ENCODE data around the gene SIVA1. TPM values are rescaled to one million over a fixed set of nuclear protein-coding genes. Genes with fewer than 3 reads are reported as not detected.

Gene SIVA1
- total and polyA plus RNA-seq, 2 of the 4 experiments (the other 2 are of a cell fraction) = 166 to 184 TPM

- no peak overlapping the region for H3K9ac ChIP-seq (ENCODE audit: low read depth, low read length)
- H2AK9ac ChIP-seq (replicated peaks; ENCODE audit: low read depth, low read length, poor library complexity) = peak overlapping the region; percentile 55
- H3K79me1 ChIP-seq (ENCODE audit: low read depth in 1 of 2, low read length in 2 of 2) = peaks cover 8 to 39% of the 10 kb centered on the region in 2 experiments
- H2AFZ ChIP-seq (replicated peaks; ENCODE audit: low read length, poor library complexity) = peak overlapping the region; percentile 23
- in situ Hi-C loops (cut with MboI; ENCODE audit: low sequenced_read_pairs) (no loop called here), dilution Hi-C loops (cut with HindIII; ENCODE audit: low sequenced_read_pairs, unreplicated experiment) (no loop called here), intact Hi-C loops (cut with micrococcal nuclease) (no loop called here)
- H3K4me3 ChIP-seq (ENCODE audit: insufficient read depth, low read depth, low read length) = no peak overlapping the region
- CTCF ChIA-PET = no interaction called here
- H3K9me1 ChIP-seq (ENCODE audit: insufficient read depth, low read length) = no peaks in the 10 kb centered on the region
- H4K8ac ChIP-seq (ENCODE audit: low read depth in 2 of 2, low read length in 2 of 2) = no peak overlapping the region
- no TSS peak for BruUV-seq (replicated peaks)
- ATAC-seq (ENCODE audit: low read depth) (no peak), DNase-seq (no peak)
- POLR2A ChIA-PET (ENCODE audit: unreplicated experiment) = no interaction called here
- H3K23ac ChIP-seq (ENCODE audit: low read depth, low read length) = no peak overlapping the region
- no peak overlapping the region for H2BK15ac ChIP-seq (ENCODE audit: low read depth, low read length)
- H3K9me3 ChIP-seq (ENCODE audit: control insufficient read depth, insufficient read depth, low read length) = no peaks in the 10 kb centered on the region
- no peak overlapping the region for H3K18ac ChIP-seq (ENCODE audit: low read depth, low read length)
- no peaks in the 10 kb centered on the region for H3K4me1 ChIP-seq (ENCODE audit: control insufficient read depth, insufficient read depth, low read length)
- no peak overlapping the region for H3K56ac ChIP-seq (ENCODE audit: extremely low read depth, insufficient read depth, low read length)
- H3K4ac ChIP-seq (ENCODE audit: low read depth, low read length) = no peak overlapping the region
- no peak for TF ChIP-seq NFE2L2 (IDR thresholded peaks at IDR 0.05; ENCODE audit: low read depth, low read length)
- no peak for TF ChIP-seq MXI1 (IDR thresholded peaks at IDR 0.05; ENCODE audit: borderline replicate concordance, low read depth, low read length)
- TF ChIP-seq BHLHE40 (IDR thresholded peaks at IDR 0.05; ENCODE audit: low read depth, low read length) = no peak
- 0 out of 2 replicates have a peak, but pooled peaks have one; percentile 6 for TF ChIP-seq CTCF (conservative IDR thresholded peaks at IDR 0.05; ENCODE audit: low read depth, low read length)
- no peak for TF ChIP-seq RCOR1 (IDR thresholded peaks at IDR 0.05; ENCODE audit: insufficient replicate concordance, low read length)
- no peak for TF ChIP-seq MAFK (IDR thresholded peaks at IDR 0.05; ENCODE audit: low read depth, low read length)
- no peak for TF ChIP-seq USF2 (IDR thresholded peaks at IDR 0.05; ENCODE audit: low read depth, low read length)
- no peak for TF ChIP-seq MAZ (IDR thresholded peaks at IDR 0.05; ENCODE audit: borderline replicate concordance, low read depth, low read length)
- H4K91ac ChIP-seq (ENCODE audit: insufficient read depth, low read depth, low read length) = no peak overlapping the region
- H3K27me3 ChIP-seq (ENCODE audit: control insufficient read depth, insufficient read depth, low read length) = no peaks in the 10 kb centered on the region
- H3K27ac ChIP-seq (ENCODE audit: insufficient read depth, low read length) = no peak overlapping the region
- no peak overlapping the region for H2BK20ac ChIP-seq (ENCODE audit: low read depth, low read length)
- H2BK5ac ChIP-seq (ENCODE audit: low read depth, low read length, poor library complexity, severe bottlenecking) = no peak overlapping the region
- peaks cover 57% of the 10 kb centered on the region for H3K36me3 ChIP-seq (ENCODE audit: control insufficient read depth, insufficient read depth, low read length)
- 50% methylated on average over 2 of the region's 16 CpGs; no CpG with 5 or more reads in 1 of the 2 experiments for WGBS, 2 experiments (ENCODE audit: extremely low coverage in 2 of 2, insufficient read length in 1 of 2)
- H2AK5ac ChIP-seq (ENCODE audit: low read depth, low read length) = no peak overlapping the region
- H3K14ac ChIP-seq (replicated peaks; ENCODE audit: low read depth, low read length) = no peak overlapping the region
- H3K4me2 ChIP-seq (ENCODE audit: low read depth, low read length) = no peak overlapping the region
- H4K20me1 ChIP-seq (ENCODE audit: insufficient read depth, low read length) = peaks cover 50% of the 10 kb centered on the region
- H4K5ac ChIP-seq (ENCODE audit: low read depth, low read length) = no peak overlapping the region
- H2BK120ac ChIP-seq (ENCODE audit: low read depth, low read length) = no peak overlapping the region
Measured at GRCh38 chr14:104776961-104777807, 24.2 kb downstream of the SIVA1 start.
